IMR-90 (cell line): Measurements from ENCODE around the gene ARPIN.

Experiments
- BHLHE40 ChIP-seq: fragments of 150-350 bp; IDR thresholded peaks from 2 replicates; pipeline ENCODE4 v1.6.1; 2016; ENCODE audit warnings: mild to moderate bottlenecking, low read depth, low read length
- CEBPB ChIP-seq: IDR thresholded peaks from 2 replicates; pipeline ENCODE4 v1.6.1; 2012; ENCODE audit warnings: low read depth, low read length, improper control_type of control experiment
- CHD1 ChIP-seq: IDR thresholded peaks from 2 replicates; pipeline ENCODE4 v1.6.1; 2012; ENCODE audit warnings: low read depth, low read length, improper control_type of control experiment
- FOS ChIP-seq: fragments of 150-350 bp; IDR thresholded peaks from 2 replicates; pipeline ENCODE4 v1.6.1; 2016; ENCODE audit warnings: low read depth, low read length
- MAFK ChIP-seq: IDR thresholded peaks from 2 replicates; pipeline ENCODE4 v1.6.1; 2012; ENCODE audit warnings: low read depth, low read length, improper control_type of control experiment
- MAZ ChIP-seq: IDR thresholded peaks from 2 replicates; pipeline ENCODE4 v1.6.1; 2012; ENCODE audit warnings: low read depth, mild to moderate bottlenecking, low read length, improper control_type of control experiment, moderate library complexity, borderline replicate concordance
- POLR2A ChIP-seq: IDR thresholded peaks from 2 replicates; pipeline ENCODE4 v1.6.1; 2012; ENCODE audit warnings: mild to moderate bottlenecking, low read depth, low read length
- RAD21 ChIP-seq: IDR thresholded peaks from 2 replicates; pipeline ENCODE4 v1.6.1; 2012; ENCODE audit warnings: low read length, improper control_type of control experiment
- RCOR1 ChIP-seq: IDR thresholded peaks from 2 replicates; pipeline ENCODE4 v1.6.1; 2012; ENCODE audit warnings: mild to moderate bottlenecking, low read length, improper control_type of control experiment; ENCODE audit not compliant: insufficient replicate concordance
- SMC3 ChIP-seq: fragments of 150-350 bp; IDR thresholded peaks from 2 replicates; pipeline ENCODE4 v1.6.1; 2016; ENCODE audit warnings: low read depth, mild to moderate bottlenecking, antibody characterized with exemption, low read length, moderate library complexity
- USF2 ChIP-seq: fragments of 150-350 bp; IDR thresholded peaks from 2 replicates; pipeline ENCODE4 v1.6.1; 2017; ENCODE audit warnings: mild to moderate bottlenecking, antibody characterized with exemption, low read length, low read depth
- TF ChIP-seq, protein P1 (sequence below): conservative IDR thresholded peaks from 2 replicates; pipeline ENCODE4 v1.5.1; 2012; ENCODE audit warnings: mild to moderate bottlenecking, low read depth, low read length, improper control_type of control experiment

DNA sequence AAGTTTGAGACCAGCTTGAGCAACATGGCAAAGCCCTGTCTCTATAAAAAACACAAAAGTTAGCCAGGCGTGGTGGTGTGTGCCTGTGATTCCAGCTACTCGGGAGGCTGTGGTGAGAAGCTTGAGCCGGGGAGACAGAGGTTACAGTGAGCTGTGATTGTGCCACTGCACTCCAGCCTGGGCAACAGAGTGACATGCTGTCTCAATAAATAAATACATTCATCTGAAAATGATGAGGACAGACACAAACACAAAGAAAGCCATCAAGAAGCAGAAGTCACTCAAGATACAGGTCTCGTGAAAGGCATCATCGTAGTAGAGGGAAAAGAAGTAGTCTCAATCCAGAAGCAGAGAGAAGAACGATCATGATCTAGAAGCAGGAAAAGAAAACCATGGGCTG, 37.0 kb downstream of the ARPIN start:
- no peak for TF ChIP-seq POLR2A
- no peak for TF ChIP-seq MAFK
- TF ChIP-seq, protein P1, sequence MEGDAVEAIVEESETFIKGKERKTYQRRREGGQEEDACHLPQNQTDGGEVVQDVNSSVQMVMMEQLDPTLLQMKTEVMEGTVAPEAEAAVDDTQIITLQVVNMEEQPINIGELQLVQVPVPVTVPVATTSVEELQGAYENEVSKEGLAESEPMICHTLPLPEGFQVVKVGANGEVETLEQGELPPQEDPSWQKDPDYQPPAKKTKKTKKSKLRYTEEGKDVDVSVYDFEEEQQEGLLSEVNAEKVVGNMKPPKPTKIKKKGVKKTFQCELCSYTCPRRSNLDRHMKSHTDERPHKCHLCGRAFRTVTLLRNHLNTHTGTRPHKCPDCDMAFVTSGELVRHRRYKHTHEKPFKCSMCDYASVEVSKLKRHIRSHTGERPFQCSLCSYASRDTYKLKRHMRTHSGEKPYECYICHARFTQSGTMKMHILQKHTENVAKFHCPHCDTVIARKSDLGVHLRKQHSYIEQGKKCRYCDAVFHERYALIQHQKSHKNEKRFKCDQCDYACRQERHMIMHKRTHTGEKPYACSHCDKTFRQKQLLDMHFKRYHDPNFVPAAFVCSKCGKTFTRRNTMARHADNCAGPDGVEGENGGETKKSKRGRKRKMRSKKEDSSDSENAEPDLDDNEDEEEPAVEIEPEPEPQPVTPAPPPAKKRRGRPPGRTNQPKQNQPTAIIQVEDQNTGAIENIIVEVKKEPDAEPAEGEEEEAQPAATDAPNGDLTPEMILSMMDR, result no peak
- no peak for TF ChIP-seq RCOR1
- TF ChIP-seq RAD21, result no peak
- no peak for TF ChIP-seq MAZ
- no peak for TF ChIP-seq CEBPB
- no peak for TF ChIP-seq FOS
- TF ChIP-seq SMC3, result no peak
- no peak for TF ChIP-seq USF2
- no peak for TF ChIP-seq BHLHE40
- TF ChIP-seq CHD1, result no peak
